ENCODE measurements around the gene ZW10.

ZW10 gene

DNA sequence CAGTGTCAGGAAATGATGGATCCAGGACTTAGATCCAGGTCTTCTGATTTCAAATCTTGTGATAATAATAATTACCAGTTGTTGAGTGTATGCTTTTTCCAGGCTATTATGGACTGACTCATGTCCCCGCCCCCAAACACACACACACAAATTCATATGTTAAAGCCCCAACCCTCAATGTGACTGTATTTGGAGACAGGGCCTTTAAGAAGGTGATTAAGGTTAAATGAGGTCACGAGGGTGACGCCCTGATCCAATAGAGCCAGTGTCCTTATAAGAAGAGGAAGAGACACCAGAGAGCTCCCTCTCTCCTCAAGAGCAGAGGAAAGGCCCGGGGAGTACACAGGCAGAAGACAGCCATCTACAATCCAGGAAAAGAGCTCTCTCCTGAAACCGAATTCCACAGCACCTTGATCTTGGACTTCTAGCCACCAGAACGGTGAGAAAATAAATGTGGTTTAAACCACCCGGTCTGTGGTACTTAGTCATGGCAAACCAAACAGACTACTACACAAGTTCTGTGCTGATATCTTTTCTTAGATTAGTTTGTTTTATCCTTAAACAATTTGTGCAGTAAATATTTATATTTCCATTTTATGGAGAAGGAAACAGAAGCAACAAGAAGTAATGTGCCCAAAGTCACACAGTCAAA is 75.6 kb downstream of the ZW10 start:
- no peak for FAIRE-seq

DNA sequence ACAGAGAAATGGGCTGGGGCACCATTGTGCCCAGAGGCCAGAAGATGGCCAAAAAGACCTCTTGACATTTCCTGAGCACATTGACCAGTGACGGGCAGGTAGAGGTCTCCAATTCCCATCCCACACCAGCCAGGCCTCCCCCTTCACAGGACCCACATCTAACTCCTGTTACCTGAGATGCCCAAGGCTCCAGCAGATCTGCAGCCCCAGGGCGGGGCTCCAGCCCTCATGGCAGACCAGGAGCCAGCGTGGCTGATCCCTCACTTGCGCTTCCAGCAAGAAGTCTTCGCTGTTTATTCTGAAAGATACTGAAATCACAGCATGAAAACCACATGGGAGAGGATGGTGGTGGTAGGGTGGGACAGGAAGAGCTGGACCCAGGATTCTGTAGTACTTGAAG is 76.4 kb downstream of the ZW10 start:
- no peak for FAIRE-seq

DNA sequence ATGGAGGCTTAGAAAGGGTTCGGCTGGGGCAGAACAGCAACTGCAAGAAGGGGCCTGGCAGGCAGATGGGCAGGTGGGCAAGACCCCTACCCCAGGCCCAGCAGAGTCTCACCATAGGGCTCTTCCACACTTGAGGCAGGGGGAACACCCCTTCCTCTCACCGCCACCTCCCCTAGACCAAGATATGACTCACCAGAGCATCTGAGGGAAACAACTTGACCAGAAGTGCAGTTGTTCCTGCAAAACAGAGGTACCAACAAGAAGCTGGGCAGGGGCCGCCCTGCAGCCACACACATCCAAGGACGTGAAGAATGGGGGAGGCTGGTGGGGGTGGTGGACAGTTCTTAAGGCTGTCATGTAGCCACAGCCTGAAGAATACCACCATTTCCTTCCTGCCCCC is 78.3 kb downstream of the ZW10 start:
- no peak for FAIRE-seq

DNA sequence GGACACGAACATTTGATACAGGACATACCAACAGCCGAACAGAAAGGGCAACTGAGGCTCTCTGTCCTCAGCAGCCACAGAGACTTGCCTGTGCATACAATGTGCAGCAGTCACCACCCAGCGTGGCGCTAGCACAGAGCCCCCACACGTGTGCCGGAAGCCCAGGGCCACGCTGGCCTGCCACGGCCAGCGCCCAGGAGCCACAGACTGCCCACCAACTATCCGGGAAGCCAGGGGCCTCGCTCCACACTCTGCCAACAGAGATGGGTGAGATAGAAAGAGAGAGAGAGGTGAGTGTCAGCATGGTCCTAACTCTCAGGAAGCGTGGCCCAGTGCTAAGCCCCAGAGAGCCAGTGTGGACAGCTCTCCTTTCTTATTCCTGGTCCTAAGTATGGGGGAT is 79.1 kb downstream of the ZW10 start:
- no peak for FAIRE-seq

DNA sequence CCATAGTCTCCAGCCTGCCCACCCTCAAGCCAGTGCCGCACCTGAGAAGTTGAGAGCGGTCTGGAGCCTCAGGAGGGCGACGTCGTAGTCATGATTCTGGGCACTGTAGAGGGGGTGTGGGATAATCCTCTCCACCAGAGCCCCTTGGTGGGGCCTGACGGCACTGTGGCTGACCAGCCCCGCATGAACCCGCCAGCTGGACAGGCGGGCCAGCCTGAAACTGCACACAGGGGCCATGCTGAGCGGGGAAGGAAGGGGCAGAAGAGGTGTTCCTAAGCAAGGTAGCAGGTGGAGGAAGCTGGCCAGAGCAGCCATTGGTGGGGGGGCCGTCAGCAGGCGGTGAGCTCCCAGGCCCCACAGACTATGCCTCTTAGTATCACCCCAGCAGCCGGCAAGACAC is 80.5 kb downstream of the ZW10 start:
- FAIRE-seq: no peak

- FAIRE-seq: no peak
These were observed 82.6 kb downstream of the ZW10 start for GRCh38 chr11:113690619-113691569.

- no peak for FAIRE-seq
These were observed 83.5 kb downstream of the ZW10 start for GRCh38 chr11:113689768-113690618.

GRCh38 chr11:113685654-113686359 is 87.7 kb downstream of the ZW10 start:
- no peak for FAIRE-seq

GRCh38 chr11:113684496-113684895 is 89.0 kb downstream of the ZW10 start:
- no peak for FAIRE-seq

DNA sequence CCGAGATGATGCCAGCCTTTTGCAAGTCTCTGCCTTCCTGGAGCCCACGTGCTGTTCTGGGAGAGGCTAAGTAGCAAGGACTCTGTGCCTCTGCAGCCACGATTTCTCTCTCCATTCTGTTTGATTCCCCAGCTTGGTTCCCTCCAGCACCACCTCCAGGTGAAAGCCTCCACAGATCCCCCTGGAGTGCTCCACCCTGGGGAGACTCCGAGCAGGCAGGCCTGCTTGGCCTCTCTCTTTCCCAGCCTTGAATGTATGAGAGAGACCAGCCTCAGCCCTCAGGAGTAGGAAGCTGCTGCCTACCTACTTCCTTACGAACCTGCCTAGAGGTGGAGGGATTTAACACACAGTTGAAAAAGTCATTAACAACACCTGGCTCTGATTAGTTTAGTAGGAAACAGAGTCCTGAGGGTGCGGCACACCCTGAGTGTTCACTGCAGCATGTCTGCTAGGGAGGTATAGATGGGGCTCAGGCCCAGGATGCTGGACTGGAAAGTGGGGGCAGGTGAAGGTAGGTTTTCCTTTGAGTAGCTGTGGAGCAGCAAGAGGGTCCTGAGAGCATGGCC is 89.9 kb downstream of the ZW10 start:
- FAIRE-seq: no peak
